Vagina (tissue), 2 donors: ENCODE data around the gene MARVELD1.

Experiments
- CTCF ChIP-seq, 3 experiments: fragments of 450-650 bp in 2 of 3; fragments of 200-600 bp in 1 of 3; sonication (generic) in 1 of 3; IDR thresholded peaks; one replicate each; pipeline ENCODE4 v1.5.1; 2017 to 2019; ENCODE audit warnings: antibody characterized with exemption in 3 of 3, mild to moderate bottlenecking in 2 of 3, moderate library complexity in 2 of 3
- POLR2AphosphoS5 ChIP-seq, 2 donors: sonication (generic); formaldehyde crosslinking; IDR thresholded peaks; one replicate each; pipeline ENCODE4 v1.9.0; 2017; ENCODE audit warnings: antibody characterized with exemption in 2 of 2, mild to moderate bottlenecking in 2 of 2, low read depth in 1 of 2; ENCODE audit not compliant: insufficient read depth in 1 of 2

GRCh38 chr10:97736403-97736901, 22.9 kb downstream of the MARVELD1 start:
- TF ChIP-seq CTCF (IDR thresholded peaks at IDR 0.05) (no peak), POLR2AphosphoS5 (IDR thresholded peaks at IDR 0.05; ENCODE audit: insufficient read depth in 1 of 2, low read depth in 1 of 2) (no peak)
